ENCODE data around the gene POLD4.
A peak's percentile ranks its signal among the peaks of the same experiment; 100 is the strongest.

Gene POLD4

DNA sequence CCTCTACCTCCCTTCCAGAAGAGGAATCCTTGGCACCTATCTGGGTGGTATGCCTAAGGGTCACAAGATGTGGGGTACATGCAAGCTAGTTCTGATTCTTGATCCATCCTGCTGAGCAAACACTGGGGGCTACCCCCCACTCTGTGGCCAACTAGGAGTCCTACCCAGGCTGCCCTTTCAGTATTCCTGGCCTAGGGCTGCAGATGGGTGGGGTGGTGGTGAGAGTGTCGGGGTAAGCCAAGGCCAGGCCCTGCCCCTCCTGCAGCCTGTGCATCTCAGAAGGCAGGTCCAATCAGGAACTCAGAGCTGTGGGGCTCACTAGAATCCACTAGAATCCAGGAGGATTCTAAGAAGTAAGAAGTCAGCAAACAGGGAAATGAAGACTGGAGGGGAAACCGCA lies 39.1 kb downstream of the POLD4 start:
- no peak for DNase-seq

DNA sequence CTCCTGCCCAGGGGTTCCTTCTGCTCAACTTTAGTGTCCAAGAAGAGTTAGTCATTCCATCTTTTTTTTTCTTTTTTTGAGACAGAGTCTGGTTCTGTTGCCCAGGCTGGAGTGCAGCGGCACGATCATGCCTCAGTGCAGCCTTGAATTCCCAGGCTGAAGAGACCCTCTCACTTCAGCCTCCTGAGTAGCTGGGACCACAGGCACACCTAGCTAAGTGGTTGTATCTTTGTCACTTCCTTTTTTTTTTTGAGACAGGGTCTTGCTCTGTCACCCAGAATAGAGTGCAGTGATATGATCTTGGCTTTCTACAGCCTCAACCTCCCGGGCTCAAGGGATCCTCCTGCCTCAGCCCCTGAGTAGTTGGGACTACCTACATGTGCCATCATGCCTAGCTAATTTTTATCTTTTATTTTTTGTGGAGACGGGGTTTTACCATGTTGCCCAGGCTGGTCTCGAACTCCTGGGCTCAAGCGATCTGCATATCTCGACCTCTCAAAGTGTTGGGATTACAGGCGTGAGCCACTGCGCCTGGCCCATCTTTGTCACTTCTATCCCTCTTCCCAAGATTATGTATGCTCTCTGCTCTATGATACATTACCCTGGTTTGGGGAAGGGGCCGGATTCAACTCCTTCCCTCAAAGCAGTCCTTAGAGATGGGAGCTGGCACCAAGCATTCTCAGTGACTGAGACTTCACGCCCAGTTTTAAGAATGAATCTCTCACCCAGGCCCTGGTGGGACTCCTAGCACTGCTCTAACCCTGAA lies 40.0 kb downstream of the POLD4 start:
- DNase-seq: no peak

DNA sequence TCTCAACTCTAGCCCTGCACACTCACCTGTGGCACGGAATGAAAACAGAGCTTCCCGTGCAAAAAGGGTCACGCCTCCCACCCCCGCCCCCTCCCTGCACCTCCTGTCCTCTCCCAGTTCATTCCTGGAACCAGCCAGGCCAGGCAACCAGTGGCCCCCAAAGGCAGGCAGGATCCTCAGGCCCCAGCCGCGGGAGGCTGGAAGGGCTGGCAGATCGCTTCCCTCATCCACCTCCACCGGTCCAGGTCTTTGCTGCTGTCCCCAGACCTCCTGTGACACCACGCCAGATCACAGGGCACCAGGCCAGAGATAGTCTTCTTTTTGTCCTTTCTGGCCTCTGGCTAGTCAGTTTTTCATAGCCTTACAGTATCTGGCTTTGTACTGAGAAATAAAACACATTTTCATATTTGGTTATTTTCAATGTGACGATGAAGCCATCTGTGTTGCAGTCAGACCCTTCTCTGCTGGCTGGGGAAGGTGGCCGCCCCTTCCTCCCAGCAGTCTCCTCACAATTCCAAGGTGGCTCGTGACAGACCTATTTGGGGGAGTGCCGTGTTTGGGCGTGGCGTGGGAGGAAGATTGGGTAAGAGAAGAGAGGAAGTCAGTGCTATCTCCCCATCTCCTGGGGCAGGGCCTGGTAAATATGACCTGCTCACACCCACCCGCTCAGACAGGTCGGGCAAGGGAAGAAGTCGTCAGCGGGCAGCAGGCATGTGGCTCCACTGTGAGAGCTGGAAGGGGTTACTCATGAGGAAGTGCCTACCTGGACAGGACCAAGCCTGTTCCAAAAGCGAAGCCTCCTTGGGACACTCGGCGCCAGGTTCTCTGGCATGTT lies 40.9 kb downstream of the POLD4 start:
- peak; percentile 81 for DNase-seq

DNA sequence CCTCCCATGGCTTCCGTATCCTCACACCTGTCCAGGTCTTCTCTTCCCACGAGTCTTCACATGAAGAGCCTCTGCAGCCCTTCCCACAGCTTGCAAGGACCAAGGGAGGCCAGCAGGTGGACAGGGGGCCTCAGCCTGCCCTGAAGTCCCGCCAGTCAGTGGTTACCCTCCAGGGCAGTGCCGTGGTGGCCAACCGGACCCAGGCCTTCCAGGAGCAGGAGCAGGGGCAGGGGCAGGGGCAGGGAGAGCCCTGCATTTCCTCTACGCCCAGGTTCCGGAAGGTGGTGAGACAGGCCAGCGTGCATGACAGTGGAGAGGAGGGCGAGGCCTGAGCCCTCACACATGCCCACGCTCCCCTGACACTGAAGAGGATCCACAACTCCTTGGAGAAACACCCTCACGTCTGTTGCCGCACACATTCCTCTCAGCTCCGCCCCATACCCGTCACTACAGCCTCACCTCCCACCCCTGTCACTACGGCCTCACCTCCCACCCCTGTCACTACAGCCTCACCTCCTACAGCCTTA lies 41.7 kb downstream of the POLD4 start:
- DNase-seq: no peak

DNA sequence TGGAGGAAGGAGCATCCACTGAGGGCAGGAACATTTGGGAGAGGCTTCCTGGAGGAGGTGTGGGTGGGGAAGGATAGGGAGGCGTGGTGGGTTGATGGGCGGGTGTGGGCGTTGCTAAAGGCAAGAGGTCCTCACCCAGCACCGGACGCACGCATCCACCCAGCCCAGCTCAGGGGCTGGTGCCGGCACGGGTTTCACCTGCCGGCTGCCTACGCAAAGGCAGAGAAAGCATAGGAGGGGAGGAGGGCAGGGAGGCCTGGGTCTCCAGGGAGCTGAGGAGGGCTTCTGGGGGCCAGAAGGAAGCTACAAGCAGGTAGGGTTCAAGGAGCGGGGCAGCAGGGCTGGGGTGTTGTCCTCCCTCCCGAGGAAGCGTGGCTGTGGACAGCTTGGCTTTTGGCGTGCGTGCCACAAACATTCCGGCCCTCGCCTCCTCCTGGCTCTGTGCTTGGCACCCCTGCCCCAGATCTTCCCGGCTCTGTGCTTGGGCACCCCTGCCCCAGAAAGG lies 42.2 kb downstream of the POLD4 start:
- DNase-seq: no peak

DNA sequence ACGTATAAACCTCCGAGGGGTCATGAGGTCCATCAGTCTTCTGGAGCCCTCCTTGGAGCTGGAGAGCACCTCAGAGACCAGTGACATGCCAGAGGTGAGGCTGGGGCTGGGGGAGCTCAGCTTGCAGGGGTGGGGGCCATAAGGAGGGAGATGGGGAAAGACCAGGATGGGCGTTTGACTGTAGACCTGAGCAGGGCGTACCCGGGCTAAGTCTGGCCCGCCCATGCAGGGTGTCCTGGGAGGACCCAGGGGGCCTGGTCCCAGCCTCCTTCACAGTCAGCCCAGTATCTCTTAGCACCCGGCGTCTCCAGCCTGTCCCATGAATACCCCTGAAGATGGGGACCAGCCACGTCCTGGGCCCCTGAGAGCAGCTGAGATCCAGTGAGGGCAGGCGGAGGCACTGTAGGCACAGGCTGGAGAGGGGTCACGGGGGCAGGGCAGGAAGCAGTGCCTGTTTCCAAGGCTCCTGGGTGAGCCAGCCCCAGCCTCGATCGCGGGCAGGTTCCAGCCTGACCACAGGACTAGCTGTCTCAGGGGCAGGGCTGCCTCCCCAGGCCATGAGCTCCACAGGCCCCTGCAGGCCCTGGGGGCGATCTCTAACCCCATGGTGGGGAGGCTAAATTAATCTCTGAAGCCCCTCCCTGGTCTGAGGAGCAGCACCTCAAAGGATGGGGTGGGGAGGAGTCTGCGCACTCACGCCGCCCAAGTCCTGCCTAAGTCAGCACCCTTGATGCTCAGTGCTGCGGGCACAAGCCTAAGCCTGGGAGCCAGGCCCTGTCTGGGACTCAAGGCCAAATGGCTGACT lies 42.9 kb downstream of the POLD4 start:
- no peak for DNase-seq

DNA sequence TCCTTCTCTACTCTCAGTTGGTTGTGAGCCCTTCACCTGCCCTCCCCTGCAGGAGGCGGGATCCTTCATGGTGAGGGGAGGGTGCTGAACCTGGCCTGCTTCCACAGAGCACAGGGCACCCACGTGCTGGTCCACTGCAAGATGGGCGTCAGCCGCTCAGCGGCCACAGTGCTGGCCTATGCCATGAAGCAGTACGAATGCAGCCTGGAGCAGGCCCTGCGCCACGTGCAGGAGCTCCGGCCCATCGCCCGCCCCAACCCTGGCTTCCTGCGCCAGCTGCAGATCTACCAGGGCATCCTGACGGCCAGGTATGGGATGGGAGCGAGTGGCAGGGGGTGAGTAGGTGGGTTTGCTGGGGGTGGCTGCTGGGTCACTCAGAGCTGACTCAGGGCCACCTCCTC lies 43.7 kb downstream of the POLD4 start:
- no peak for DNase-seq

DNA sequence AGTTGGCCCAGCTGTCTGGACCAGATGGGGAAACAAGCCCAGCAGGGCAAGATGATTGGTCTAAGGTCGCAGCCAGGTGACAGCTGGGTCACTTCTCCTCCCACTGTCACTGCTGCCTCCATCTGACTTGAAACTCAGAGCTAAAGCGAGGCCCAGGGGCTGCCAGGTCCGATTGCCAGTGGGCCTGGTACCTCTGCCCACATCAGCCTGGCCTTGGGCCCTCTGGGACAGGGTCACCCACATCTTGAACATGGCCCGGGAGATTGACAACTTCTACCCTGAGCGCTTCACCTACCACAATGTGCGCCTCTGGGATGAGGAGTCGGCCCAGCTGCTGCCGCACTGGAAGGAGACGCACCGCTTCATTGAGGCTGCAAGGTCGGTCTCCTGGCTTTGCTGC lies 44.2 kb downstream of the POLD4 start:
- DNase-seq: no peak

DNA sequence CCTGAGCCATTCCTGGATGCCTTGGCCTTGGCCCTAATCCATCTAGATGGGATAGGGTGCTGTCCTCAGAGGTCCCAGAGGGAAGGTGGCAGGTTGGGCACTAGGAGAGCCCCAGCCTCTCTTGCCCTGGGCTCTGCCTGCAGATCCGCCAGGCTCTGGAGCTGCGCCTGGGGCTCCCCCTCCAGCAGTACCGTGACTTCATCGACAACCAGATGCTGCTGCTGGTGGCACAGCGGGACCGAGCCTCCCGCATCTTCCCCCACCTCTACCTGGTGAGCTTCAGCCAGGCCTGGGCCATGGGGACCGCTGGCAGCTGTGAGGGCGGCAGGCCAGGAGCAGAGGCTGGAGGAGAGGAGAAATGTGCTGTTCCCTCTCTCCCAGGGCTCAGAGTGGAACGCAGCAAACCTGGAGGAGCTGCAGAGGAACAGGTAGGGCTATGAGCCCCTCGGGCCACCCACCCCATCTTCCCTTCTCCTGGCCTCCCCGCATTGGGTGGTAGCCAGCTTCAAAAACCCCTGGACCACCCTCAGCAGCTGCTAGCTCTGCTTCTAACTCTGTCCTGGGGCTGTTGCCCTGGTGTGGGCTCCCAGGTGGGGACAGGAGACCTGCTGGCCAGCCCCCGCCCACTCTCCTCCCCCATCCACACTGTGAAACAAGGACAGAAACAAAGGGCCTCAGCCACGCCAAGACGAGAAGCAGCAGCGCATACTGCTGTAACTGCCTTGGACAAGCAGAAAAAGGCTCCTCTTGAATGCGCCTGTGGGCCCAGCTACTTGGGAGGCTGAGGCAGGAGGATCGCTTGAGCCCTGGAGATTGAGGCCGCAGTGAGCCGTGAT lies 45.1 kb downstream of the POLD4 start:
- DNase-seq: no peak

DNA sequence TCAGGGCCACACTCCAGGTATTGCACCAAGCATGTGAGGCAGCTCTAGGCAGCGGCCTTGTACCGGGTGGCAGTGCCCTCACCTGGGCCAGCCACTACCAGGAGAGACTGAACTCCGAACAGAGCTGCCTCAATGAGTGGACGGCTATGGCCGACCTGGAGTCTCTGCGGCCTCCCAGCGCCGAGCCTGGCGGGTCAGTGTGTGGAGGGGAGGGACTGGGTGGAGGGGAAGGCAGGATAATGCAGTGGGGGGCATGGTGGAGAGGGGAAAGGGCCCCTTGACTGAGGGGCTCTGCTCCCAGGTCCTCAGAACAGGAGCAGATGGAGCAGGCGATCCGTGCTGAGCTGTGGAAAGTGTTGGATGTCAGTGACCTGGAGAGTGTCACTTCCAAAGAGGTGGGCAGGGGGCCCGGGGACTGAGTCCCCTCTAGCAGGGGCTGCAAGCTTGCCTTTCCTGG lies 45.8 kb downstream of the POLD4 start:
- no peak for DNase-seq

DNA sequence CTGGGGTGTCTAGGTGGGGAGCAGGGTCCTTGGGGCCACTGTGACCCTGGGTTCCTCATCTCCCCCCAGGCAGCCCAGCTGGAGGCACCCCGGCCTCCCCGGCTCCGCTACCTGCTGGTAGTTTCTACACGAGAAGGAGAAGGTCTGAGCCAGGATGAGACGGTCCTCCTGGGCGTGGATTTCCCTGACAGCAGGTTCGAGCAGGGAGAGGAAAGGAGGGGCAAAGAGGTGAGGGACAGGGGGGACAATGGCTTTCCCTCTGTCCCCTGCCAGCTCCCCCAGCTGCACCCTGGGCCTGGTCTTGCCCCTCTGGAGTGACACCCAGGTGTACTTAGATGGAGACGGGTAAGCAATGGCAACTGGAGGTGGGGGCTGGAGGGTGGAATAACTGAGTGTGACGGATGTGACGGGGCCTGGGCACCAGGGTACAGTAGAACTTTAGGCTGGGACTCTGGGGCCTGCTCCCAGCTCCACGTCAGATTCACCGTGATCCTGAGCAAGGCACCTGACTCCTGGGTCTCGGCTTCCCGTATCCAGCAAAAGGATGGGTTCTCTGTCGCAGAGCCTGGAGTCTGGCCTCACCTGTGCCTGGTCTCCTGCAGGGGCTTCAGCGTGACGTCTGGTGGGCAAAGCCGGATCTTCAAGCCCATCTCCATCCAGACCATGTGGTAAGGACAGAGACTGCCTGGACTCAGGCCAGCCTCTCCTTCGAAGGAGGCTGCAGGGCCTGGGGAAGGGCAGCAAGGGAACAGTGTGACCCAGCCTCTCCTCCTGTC lies 46.4 kb downstream of the POLD4 start:
- DNase-seq: no peak

DNA sequence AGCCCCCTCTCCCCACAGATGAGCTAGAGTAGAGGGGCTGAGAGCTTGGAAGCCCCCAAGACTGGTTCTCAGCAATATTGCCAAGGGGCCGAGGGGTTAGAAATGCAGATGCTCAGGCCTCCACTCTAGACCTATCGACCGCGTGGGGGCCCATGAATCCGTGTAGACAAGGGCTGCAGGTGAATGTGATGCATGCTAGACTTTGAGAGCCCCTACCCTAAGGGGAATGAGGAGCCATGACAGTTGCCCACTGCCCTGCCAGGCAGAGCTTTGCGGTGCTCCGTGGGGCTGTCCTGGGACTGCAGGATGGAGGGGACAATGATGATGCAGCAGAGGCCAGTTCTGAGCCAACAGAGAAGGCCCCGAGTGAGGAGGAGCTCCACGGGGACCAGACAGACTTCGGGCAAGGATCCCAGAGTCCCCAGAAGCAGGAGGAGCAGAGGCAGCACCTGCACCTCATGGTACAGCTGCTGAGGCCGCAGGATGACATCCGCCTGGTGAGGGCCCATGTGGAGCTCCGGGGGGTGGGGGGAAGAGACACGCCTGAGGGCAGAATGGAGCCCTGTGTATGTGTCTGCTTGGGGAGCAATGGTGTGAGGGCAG lies 48.7 kb downstream of the POLD4 start:
- DNase-seq: no peak

DNA sequence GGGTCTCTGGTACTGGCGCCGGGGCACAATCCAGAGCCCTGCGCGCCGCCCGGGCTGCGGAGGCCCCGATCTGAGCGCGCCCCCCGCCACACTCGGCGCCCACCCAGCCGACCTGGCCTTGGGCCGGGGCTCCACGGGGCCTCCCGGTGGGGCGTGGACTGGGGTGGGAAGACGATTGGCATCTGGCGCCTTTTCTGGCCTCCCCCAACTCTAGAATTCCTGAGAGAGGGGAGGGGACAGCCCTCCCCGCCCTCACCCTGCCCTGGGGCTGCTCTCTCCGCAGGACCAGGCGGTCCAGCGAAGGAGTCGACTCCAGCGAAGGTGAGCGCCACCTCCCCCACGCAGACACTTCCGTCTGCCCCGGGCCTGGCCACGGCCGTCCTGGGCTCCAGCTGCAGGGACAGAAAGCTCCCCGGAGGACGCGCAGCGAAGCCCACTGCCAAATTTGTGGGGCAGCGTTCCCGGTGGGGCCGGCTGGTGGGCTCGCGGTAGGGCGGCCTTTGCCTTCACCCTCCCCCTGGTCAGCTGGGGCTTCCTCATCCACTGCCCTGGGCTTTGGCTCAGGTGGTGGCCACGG lies 49.4 kb downstream of the POLD4 start:
- peak; percentile 33 for DNase-seq

DNA sequence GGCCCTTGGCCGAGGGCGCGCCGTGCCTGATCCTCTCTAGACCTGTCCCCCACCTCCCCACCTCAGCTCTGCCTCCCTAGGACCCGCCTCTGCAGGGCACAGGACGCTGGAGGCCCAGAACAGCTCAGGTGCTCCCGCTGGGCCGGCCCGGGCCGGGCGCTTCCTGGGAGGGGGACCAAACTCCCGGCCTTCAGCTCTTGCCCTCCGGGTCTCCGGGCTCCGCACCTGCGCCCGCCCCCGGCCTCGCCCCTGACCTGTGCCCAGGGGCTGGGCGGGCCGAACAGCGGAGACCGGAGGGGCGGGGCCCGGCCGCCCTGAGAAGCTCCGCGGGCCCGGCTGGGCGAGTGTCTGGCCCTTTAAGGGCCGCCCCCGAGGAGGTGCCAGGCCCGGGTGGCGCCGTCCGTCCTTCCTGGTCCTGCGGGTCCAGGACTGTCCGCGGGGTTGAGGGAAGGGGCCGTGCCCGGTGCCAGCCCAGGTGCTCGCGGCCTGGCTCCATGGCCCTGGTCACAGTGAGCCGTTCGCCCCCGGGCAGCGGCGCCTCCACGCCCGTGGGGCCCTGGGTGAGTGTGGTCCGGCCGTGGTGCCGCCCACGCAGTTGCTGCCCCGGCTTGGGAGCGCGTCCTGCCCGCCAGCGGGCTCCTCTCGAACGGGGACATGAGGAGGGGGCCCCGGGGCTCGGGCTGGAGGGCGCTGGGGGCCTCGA lies 50.1 kb downstream of the POLD4 start, which contains the start of gene SSH3:
Gene SSH3, plus strand, starts transcription at position 399 of the 703 bp plus-strand sequence. Its CDS starts 96 bp downstream, at position 495.
- DNase-seq: peak; percentile 86

DNA sequence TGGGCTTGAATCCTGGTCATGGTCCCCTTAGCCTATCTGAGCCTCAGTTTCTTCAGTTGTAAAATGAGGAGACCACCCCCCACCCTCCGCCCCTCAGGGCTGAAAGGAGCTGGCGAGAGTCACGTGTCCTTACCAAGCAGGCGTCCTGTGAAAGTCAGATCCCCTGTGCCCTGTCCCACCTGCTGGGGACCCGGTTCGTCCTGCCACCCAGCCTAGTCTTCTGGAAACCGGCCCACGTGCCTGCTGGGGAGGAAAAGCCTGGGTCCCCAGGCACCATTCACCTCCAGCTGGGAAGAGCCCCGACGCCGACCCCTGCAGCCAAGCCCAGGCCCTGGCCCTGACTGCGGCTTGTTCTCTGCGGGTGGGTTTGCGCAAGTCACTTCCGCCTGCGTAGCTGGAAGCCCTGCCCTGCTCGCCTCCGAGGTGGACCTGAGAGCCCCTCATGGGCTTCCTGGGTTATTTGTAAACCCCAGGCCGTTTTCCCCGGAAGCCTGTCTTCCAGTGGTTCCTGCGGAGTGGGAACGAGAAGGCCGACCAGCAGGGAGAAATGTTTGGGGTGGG lies 50.7 kb downstream of the POLD4 start:
- peak; percentile 73 for DNase-seq

DNA sequence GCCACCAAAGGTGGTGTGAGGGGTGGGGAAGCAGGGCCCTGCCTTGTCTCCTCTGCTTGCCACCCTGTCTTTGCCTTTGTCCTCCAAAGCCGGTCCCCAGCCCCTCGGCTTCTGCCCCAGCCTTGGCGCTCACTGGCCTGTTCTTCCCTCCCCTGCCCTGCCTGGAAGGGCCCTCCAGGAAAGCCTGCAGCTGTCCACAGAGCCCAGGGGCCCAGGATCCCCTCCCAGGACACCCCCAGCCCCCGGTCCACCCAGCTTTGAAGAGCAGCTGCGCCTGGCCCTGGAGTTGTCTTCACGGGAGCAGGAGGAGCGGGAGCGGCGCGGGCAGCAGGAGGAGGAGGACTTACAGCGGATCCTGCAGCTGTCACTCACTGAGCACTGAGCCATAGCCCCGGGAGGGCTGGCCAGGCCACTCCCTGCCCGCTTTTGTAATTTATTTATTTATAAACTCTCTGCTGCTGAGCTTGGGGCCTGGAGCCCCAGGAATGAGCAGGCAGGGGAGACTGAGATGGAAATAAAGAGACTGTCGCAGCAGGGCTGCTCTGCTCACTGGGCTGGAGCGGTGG lies 51.3 kb downstream of the POLD4 start:
- no peak for DNase-seq

DNA sequence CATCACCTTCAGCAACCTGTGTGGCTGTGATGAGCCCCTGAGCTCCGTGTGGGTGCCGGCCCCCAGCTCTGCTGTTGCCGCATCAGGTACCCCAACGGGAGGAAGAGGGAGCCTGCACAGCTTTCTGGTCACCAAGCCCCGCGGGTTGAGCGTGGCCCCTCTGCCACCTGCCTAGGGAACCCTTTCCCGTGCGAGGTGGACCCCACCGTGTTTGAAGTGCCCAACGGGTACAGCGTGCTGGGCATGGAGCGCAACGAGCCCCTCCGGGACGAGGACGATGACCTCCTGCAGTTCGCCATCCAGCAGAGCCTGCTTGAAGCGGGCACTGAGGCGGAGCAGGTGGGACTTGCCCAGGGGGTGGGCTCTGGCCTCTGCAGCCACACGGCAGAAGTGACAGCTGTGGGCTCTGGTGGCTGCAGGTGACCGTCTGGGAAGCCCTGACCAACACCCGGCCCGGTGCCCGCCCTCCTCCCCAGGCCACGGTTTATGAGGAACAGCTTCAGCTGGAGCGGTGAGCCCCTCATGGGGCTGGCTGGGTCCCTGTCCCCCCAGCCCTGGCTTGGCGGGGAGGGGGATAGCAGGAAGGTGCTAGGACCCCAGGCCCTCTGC lies 51.9 kb downstream of the POLD4 start:
- no peak for DNase-seq

Measured in hematopoietic multipotent progenitor cell treated with erythropoietin and hydrocortisone succinate and interleukin-3 and kit ligand, for 6 days (in vitro differentiated cells).